Measurements from ENCODE around the gene TAF1A. TPM values are rescaled to one million over a fixed set of nuclear protein-coding genes. Genes with fewer than 3 reads are reported as not detected.

The TAF1A gene
- total RNA-seq, 1 experiment from 2014 or later, result 19.3 TPM

- H3K36me3 ChIP-seq (ENCODE audit: insufficient read depth, low read length, poor library complexity, severe bottlenecking), result peaks cover 3% of the 10 kb centered on the region
- peaks cover 12% of the 10 kb centered on the region for H3K4me1 ChIP-seq (ENCODE audit: insufficient read depth, low read length, poor library complexity, severe bottlenecking)
- POLR2A ChIA-PET (ENCODE audit: low non-redundant PET), result no interaction called here
- peak overlapping the region; percentile 44 for H3K4me3 ChIP-seq (ENCODE audit: low read depth, low read length, poor library complexity, severe bottlenecking)
- intact Hi-C loops (cut with micrococcal nuclease; ENCODE audit: unreplicated experiment), result no loop called here
- H3K27me3 ChIP-seq (replicated peaks; ENCODE audit: insufficient read depth, low read depth, low read length, poor library complexity), result peaks cover 35% of the 10 kb centered on the region
- CTCF ChIA-PET, result no interaction called here
- BruUV-seq (replicated peaks), result no TSS peak
- no peak overlapping the region for H3K27ac ChIP-seq (ENCODE audit: low read depth, low read length, poor library complexity, severe bottlenecking)
- peak; percentile 94 for DNase-seq (ENCODE audit: low spot score)
- no peaks in the 10 kb centered on the region for H3K9me3 ChIP-seq (ENCODE audit: low read depth, low read length, poor library complexity, severe bottlenecking)
- no peak for TF ChIP-seq EZH2 (IDR thresholded peaks at IDR 0.05; ENCODE audit: borderline replicate concordance, low read depth, low read length, poor library complexity, severe bottlenecking)
- TF ChIP-seq CTCF (conservative IDR thresholded peaks at IDR 0.05; ENCODE audit: low read depth, low read length), result no peak
These were observed 27.7 kb upstream of the TAF1A start for GRCh38 chr1:222617367-222617951.

- peaks cover 3% of the 10 kb centered on the region for H3K36me3 ChIP-seq (ENCODE audit: insufficient read depth, low read length, poor library complexity, severe bottlenecking)
- H3K9me3 ChIP-seq (ENCODE audit: low read depth, low read length, poor library complexity, severe bottlenecking), result no peaks in the 10 kb centered on the region
- POLR2A ChIA-PET (ENCODE audit: low non-redundant PET), result no interaction called here
- CTCF ChIA-PET, result interaction anchor here (1.4 kb wide), 1 partner anchor 152 kb away, joined by 5 read pairs; no protein-coding TSS in a partner anchor
- H3K27me3 ChIP-seq (replicated peaks; ENCODE audit: insufficient read depth, low read depth, low read length, poor library complexity), result peaks cover 45% of the 10 kb centered on the region
- peaks cover 12% of the 10 kb centered on the region for H3K4me1 ChIP-seq (ENCODE audit: insufficient read depth, low read length, poor library complexity, severe bottlenecking)
- no TSS peak for BruUV-seq (replicated peaks)
- DNase-seq (ENCODE audit: low spot score), result no peak
- TF ChIP-seq CTCF (conservative IDR thresholded peaks at IDR 0.05; ENCODE audit: low read depth, low read length), result no peak
- no peak for TF ChIP-seq EZH2 (IDR thresholded peaks at IDR 0.05; ENCODE audit: borderline replicate concordance, low read depth, low read length, poor library complexity, severe bottlenecking)
- H3K27ac ChIP-seq (ENCODE audit: low read depth, low read length, poor library complexity, severe bottlenecking), result no peak overlapping the region
- no peak overlapping the region for H3K4me3 ChIP-seq (ENCODE audit: low read depth, low read length, poor library complexity, severe bottlenecking)
- intact Hi-C loops (cut with micrococcal nuclease; ENCODE audit: unreplicated experiment), result no loop called here
These were observed 26.8 kb upstream of the TAF1A start for GRCh38 chr1:222616525-222616924.

GRCh38 chr1:222613627-222614026, 23.9 kb upstream of the TAF1A start:
- Histone ChIP-seq H3K36me3 (ENCODE audit: insufficient read depth, low read length, poor library complexity, severe bottlenecking) (no peaks in the 10 kb centered on the region), H3K4me1 (ENCODE audit: insufficient read depth, low read length, poor library complexity, severe bottlenecking) (peaks cover 5% of the 10 kb centered on the region), H3K4me3 (ENCODE audit: low read depth, low read length, poor library complexity, severe bottlenecking) (no peak overlapping the region), H3K27ac (ENCODE audit: low read depth, low read length, poor library complexity, severe bottlenecking) (no peak overlapping the region), H3K27me3 (replicated peaks; ENCODE audit: insufficient read depth, low read depth, low read length, poor library complexity) (peaks cover 59% of the 10 kb centered on the region), H3K9me3 (ENCODE audit: low read depth, low read length, poor library complexity, severe bottlenecking) (no peaks in the 10 kb centered on the region)
- BruUV-seq (replicated peaks), result no TSS peak
- no peak for TF ChIP-seq CTCF (conservative IDR thresholded peaks at IDR 0.05; ENCODE audit: low read depth, low read length)
- no peak for TF ChIP-seq EZH2 (IDR thresholded peaks at IDR 0.05; ENCODE audit: borderline replicate concordance, low read depth, low read length, poor library complexity, severe bottlenecking)
- intact Hi-C loops (cut with micrococcal nuclease; ENCODE audit: unreplicated experiment), result no loop called here
- POLR2A ChIA-PET (ENCODE audit: low non-redundant PET), result no interaction called here
- CTCF ChIA-PET, result interaction anchor here (1.1 kb wide), 1 partner anchor 21 kb away, joined by 4 read pairs; no protein-coding TSS in a partner anchor
- DNase-seq (ENCODE audit: low spot score), result no peak
